SK-N-MC (cell line): Measurements from ENCODE around the gene PPP6R2.

ENCODE experiments used
- EZH2 ChIP-seq: fragments of 200-600 bp; sonication (generic); IDR thresholded peaks from one replicate; pipeline ENCODE4 v1.6.1; 2017; ENCODE audit warnings: antibody characterized with exemption
- FOXP2 ChIP-seq: optimal IDR thresholded peaks from 2 replicates; pipeline ENCODE3; 2011; ENCODE audit warnings: mild to moderate bottlenecking, moderate library complexity; ENCODE audit not compliant: insufficient read depth; ENCODE audit errors: extremely low read length, control extremely low read depth
- POLR2AphosphoS5 ChIP-seq: IDR thresholded peaks from 2 replicates; pipeline ENCODE4 v1.6.1; 2012; ENCODE audit warnings: mild to moderate bottlenecking, low read depth, low read length, borderline replicate concordance

DNA sequence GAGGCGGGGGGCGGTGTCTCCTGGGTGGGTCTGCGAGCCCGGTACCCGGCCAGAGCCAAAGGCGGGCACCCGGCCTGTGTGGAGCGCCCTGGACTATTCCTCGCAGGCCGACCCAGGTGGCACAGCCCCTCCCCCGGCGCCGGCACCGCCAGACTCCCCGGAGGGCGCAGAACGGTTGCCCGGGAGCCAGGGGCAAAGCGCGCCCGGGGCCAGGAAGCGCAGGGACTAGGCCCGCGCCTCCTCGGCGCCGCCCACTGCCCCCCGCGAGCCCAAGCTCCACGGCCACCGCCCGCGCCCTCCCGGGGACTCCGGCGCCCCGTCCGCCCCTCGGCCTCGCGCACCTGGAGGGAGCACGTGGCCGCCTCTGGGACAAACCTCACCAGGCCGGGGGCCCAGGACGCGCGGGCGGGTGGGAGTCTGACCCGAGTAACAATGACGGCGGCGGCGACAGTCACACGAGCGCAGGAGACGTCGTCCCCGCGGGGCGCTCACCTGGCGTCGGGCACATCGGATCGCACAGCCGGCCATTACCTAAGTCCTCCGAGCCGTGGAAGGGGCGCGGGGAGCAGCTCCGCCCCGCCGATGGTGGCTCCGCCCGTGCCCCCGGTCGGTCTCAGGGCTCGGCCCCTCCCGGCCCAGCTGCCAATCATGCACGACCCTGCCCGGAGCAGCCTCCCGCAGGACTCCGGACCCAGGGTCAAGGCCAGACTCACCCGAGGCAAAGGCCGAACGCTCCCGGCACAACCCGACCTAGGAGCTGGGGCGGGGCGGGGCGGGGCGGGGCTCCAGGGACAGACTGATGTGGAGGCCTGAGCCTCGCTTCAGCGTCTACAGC, 43.1 kb upstream of the PPP6R2 start:
- TF ChIP-seq EZH2 (no peak), POLR2AphosphoS5 (no peak), FOXP2 (no peak)
